Embryonic facial prominence (tissue), 1 donor: ENCODE measurements around the gene KCNAB2.

Source experiments
- DNase-seq: peaks from one replicate; pipeline ENCODE4 v3.0.0-alpha.2; 2016; ENCODE audit errors: extremely low spot score

The KCNAB2 gene

GRCh38 chr1:6108476-6108875 is 62.8 kb downstream of the KCNAB2 start:
- DNase-seq: no peak

GRCh38 chr1:6108937-6109614 is 63.4 kb downstream of the KCNAB2 start:
- no peak for DNase-seq

GRCh38 chr1:6109688-6110087 is 64.0 kb downstream of the KCNAB2 start:
- no peak for DNase-seq

GRCh38 chr1:6110326-6110725 is 64.6 kb downstream of the KCNAB2 start:
- DNase-seq: no peak

- DNase-seq: no peak
Measured at GRCh38 chr1:6111571-6111970, 65.9 kb downstream of the KCNAB2 start.

GRCh38 chr1:6111991-6112689 is 66.5 kb downstream of the KCNAB2 start:
- DNase-seq: no peak

- DNase-seq: no peak
Measured at GRCh38 chr1:6112690-6113005, 67.0 kb downstream of the KCNAB2 start.

- DNase-seq: no peak
Measured at GRCh38 chr1:6113116-6113515, 67.4 kb downstream of the KCNAB2 start.

- no peak for DNase-seq
Measured at GRCh38 chr1:6113745-6114144, 68.1 kb downstream of the KCNAB2 start.

GRCh38 chr1:6116137-6116536 is 70.4 kb downstream of the KCNAB2 start:
- no peak for DNase-seq

- DNase-seq: no peak
Measured at GRCh38 chr1:6117064-6117463, 71.4 kb downstream of the KCNAB2 start.

- DNase-seq: no peak
Measured at GRCh38 chr1:6117624-6118023, 71.9 kb downstream of the KCNAB2 start.

- no peak for DNase-seq
Measured at GRCh38 chr1:6118415-6118814, 72.7 kb downstream of the KCNAB2 start.

GRCh38 chr1:6121021-6121421 is 75.3 kb downstream of the KCNAB2 start:
- DNase-seq: no peak

- no peak for DNase-seq
Measured at GRCh38 chr1:6121651-6122370, 76.1 kb downstream of the KCNAB2 start.

GRCh38 chr1:6123083-6123482 is 77.4 kb downstream of the KCNAB2 start:
- no peak for DNase-seq

- DNase-seq: no peak
Measured at GRCh38 chr1:6123816-6124215, 78.1 kb downstream of the KCNAB2 start.

GRCh38 chr1:6124341-6124740 is 78.7 kb downstream of the KCNAB2 start:
- DNase-seq: no peak

GRCh38 chr1:6124746-6125365 is 79.2 kb downstream of the KCNAB2 start:
- DNase-seq: no peak

GRCh38 chr1:6125366-6125765 is 79.7 kb downstream of the KCNAB2 start:
- no peak for DNase-seq

- no peak for DNase-seq
Measured at GRCh38 chr1:6126028-6126427, 80.3 kb downstream of the KCNAB2 start.

- DNase-seq: no peak
Measured at GRCh38 chr1:6126521-6127067, 80.9 kb downstream of the KCNAB2 start.
